Liver (tissue), 9 donors: ENCODE data around the gene SDE2. TPM values are rescaled to one million over a fixed set of nuclear protein-coding genes. Genes with fewer than 3 reads are reported as not detected.
"Not testable (repeated sequence)": the region's sequence is repeated elsewhere in the genome, so short reads cannot be mapped to it uniquely, and the experiment has no call there.

ENCODE experiments used
- DNase-seq: peaks from one replicate; pipeline ENCODE4 v3.0.0-alpha.2; 2017; ENCODE audit warnings: low spot score
- H3K27ac ChIP-seq, 2 donors: one replicate each; pipeline ENCODE4 v1.7.0; 2013; ENCODE audit warnings: inconsistent platforms in 2 of 2, low read length in 2 of 2, control low read depth in 1 of 2, low read depth in 1 of 2, mild to moderate bottlenecking in 1 of 2
- H3K27me3 ChIP-seq, 4 donors: one replicate each; pipeline versions ENCODE4 v1.6.1 to v1.7.0; 2013; ENCODE audit warnings: low read length in 3 of 4, inconsistent platforms in 1 of 4, mild to moderate bottlenecking in 1 of 4, moderate library complexity in 1 of 4; ENCODE audit not compliant: control insufficient read depth in 4 of 4, insufficient read depth in 4 of 4
- H3K36me3 ChIP-seq, 4 donors: one replicate each; pipeline versions ENCODE4 v1.6.1 to v1.7.0; 2013; ENCODE audit warnings: low read length in 3 of 4, mild to moderate bottlenecking in 3 of 4, low read depth in 1 of 4, moderate library complexity in 1 of 4; ENCODE audit not compliant: control insufficient read depth in 4 of 4, insufficient read depth in 3 of 4
- H3K4me1 ChIP-seq, 4 donors: one replicate each; pipeline versions ENCODE4 v1.6.1 to v1.7.0; 2013; ENCODE audit warnings: low read length in 3 of 4, mild to moderate bottlenecking in 3 of 4, moderate library complexity in 1 of 4; ENCODE audit not compliant: control insufficient read depth in 4 of 4, insufficient read depth in 4 of 4
- H3K4me3 ChIP-seq, 3 donors: one replicate each; pipeline versions ENCODE4 v1.6.1 to v1.7.0; 2013; ENCODE audit warnings: low read length in 3 of 3, control low read depth in 1 of 3, low read depth in 1 of 3, mild to moderate bottlenecking in 1 of 3
- H3K9ac ChIP-seq, 2 donors: one replicate each; pipeline ENCODE4 v1.7.0; 2013; ENCODE audit warnings: low read length in 2 of 2, mild to moderate bottlenecking in 2 of 2, moderate library complexity in 2 of 2, control low read depth in 1 of 2, low read depth in 1 of 2
- H3K9me3 ChIP-seq, 4 donors: one replicate each; pipeline versions ENCODE4 v1.6.1 to v1.7.0; 2013; ENCODE audit warnings: low read length in 3 of 4; ENCODE audit not compliant: control insufficient read depth in 4 of 4
- EGR1 ChIP-seq, 2 donors: IDR thresholded peaks; 2 replicates each; pipeline ENCODE4 v1.6.1; 2016 to 2018; ENCODE audit warnings: antibody characterized with exemption in 2 of 2, low read depth in 2 of 2
- FOXA1 ChIP-seq: IDR thresholded peaks from 2 replicates; pipeline ENCODE4 v1.6.1; 2016; ENCODE audit warnings: antibody characterized with exemption
- HNF4A ChIP-seq, 2 donors: conservative IDR thresholded peaks; 2 replicates each; pipeline ENCODE4 v1.6.1; 2016; ENCODE audit warnings: antibody characterized with exemption in 2 of 2, mild to moderate bottlenecking in 2 of 2
- HNF4G ChIP-seq: IDR thresholded peaks from 2 replicates; pipeline ENCODE4 v1.6.1; 2016; ENCODE audit warnings: antibody characterized with exemption
- JUND ChIP-seq, 2 donors: IDR thresholded peaks; 2 replicates each; pipeline ENCODE4 v1.6.1; 2016; ENCODE audit warnings: antibody characterized with exemption in 2 of 2
- MAX ChIP-seq: IDR thresholded peaks from 2 replicates; pipeline ENCODE4 v1.6.1; 2016; ENCODE audit warnings: antibody characterized with exemption
- NR2F2 ChIP-seq: IDR thresholded peaks from 2 replicates; pipeline ENCODE4 v1.6.1; 2016; ENCODE audit warnings: antibody characterized with exemption
- RAD21 ChIP-seq, 2 donors: IDR thresholded peaks; 2 replicates each; pipeline ENCODE4 v1.6.1; 2016; ENCODE audit warnings: antibody characterized with exemption in 2 of 2, mild to moderate bottlenecking in 2 of 2
- RXRA ChIP-seq, 2 donors: IDR thresholded peaks; 2 replicates each; pipeline ENCODE4 v1.6.1; 2017 to 2018; ENCODE audit warnings: antibody characterized with exemption in 2 of 2, mild to moderate bottlenecking in 1 of 2
- SP1 ChIP-seq: IDR thresholded peaks from 2 replicates; pipeline ENCODE4 v1.6.1; 2018; ENCODE audit warnings: antibody characterized with exemption, mild to moderate bottlenecking
- YY1 ChIP-seq: IDR thresholded peaks from 2 replicates; pipeline ENCODE4 v1.6.1; 2016; ENCODE audit warnings: antibody characterized with exemption, mild to moderate bottlenecking
- WGBS: extraction: QIAGEN DNeasy Blood & Tissue Kit; methylation state at CpG from one replicate; pipeline ENCODE4 v1.1.7; 2013; 5-methylcytosine and 5-hydroxymethylcytosine counted together
- polyA plus RNA-seq, 2 donors: library from polyadenylated mRNA; stranded (reverse) in 1 of 2; unstranded in 1 of 2; fragments of 200-250 nt in 1 of 2; fragments of >200 nt in 1 of 2; fragmentation: Nextera tagmentation in 1 of 2; extraction: Ambion mirVana in 1 of 2; gene quantifications; one replicate each; pipeline versions ENCODE4 v1.2.1 to v1.2.3, GENCODE V29; 2013 to 2015
- total RNA-seq, 2 donors: library from RNA; depleted of rRNA; stranded (reverse); fragments of >200 nt; gene quantifications; one replicate each; pipeline ENCODE4 v1.2.3, GENCODE V29; 2014
- TF ChIP-seq, protein P1 (sequence below): fragments of 150-350 bp; IDR thresholded peaks from 2 replicates; pipeline ENCODE4 v1.5.1; 2017; ENCODE audit warnings: improper control_type of control experiment, low read depth, low read length; ENCODE audit not compliant: missing input control
- TF ChIP-seq, protein P2 (sequence below): IDR thresholded peaks from 2 replicates; pipeline ENCODE4 v1.6.1; 2016; ENCODE audit warnings: antibody characterized with exemption
- TF ChIP-seq, protein P3 (sequence below): IDR thresholded peaks from 2 replicates; pipeline ENCODE4 v1.6.1; 2016; ENCODE audit warnings: antibody characterized with exemption
- TF ChIP-seq, protein P4 (sequence below): IDR thresholded peaks from 2 replicates; pipeline ENCODE4 v1.6.1; 2016; ENCODE audit warnings: antibody characterized with exemption, mild to moderate bottlenecking
- donor health status: healthy.
- donor health status: healthy.
- donor health status: healthy.
- donor health status: healthy.
- donor health status: healthy.

The SDE2 gene
- total and polyA plus RNA-seq, 4 donors = 4.7 to 53.7 (median 11.0) TPM

- Histone ChIP-seq H3K9me3 (no peaks in the 10 kb centered on the region), H3K4me3 (no peak overlapping the region), H3K36me3 (peaks cover 0 to 2% (median 0%) of the 10 kb centered on the region in 4 donors), H3K27ac (no peak overlapping the region), H3K9ac (no peak overlapping the region), H3K4me1 (no peaks in the 10 kb centered on the region), H3K27me3 (no peaks in the 10 kb centered on the region)
- DNase-seq = no peak
- no peak for TF ChIP-seq EGR1 (IDR thresholded peaks at IDR 0.05; ENCODE audit: low read depth in 2 of 2)
- no peak for TF ChIP-seq FOXA1
- TF ChIP-seq JUND (IDR thresholded peaks at IDR 0.05) = no peak
- 89% methylated on average over 15 of the region's 15 CpGs for WGBS
Observed at GRCh38 chr1:225972344-225973152, 26.6 kb downstream of the SDE2 start.

DNA sequence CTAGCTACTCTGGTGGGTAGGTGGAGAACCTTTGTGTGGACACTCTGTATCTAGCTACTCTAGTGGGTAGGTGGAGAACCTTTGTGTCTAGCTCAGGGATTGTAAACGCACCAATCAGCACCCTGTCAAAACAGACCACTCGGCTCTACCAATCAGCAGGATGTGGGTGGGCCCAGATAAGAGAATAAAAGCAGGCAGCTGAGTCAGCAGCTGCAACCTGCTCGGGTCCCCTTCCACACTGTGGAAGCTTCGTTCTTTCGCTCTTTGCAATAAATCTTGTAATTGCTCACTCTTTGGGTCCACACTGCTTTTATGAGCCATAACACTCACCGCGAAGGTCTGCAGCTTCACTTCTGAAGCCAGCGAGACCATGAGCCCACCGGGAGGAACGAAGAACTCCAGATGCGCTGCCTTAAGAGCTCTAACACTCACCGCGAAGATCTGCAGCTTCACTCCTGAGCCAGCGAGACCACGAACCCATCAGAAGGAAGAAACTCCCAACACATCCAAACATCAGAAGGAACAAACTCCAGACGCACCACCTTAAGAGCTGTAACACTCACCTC lies 28.5 kb downstream of the SDE2 start:
- H3K27me3 ChIP-seq, H3K4me3 ChIP-seq, H3K27ac ChIP-seq, H3K4me1 ChIP-seq, DNase-seq, H3K9ac ChIP-seq, H3K9me3 ChIP-seq, H3K36me3 ChIP-seq: not testable (repeated sequence)
- 92% methylated on average over 16 of the region's 16 CpGs for WGBS

DNA sequence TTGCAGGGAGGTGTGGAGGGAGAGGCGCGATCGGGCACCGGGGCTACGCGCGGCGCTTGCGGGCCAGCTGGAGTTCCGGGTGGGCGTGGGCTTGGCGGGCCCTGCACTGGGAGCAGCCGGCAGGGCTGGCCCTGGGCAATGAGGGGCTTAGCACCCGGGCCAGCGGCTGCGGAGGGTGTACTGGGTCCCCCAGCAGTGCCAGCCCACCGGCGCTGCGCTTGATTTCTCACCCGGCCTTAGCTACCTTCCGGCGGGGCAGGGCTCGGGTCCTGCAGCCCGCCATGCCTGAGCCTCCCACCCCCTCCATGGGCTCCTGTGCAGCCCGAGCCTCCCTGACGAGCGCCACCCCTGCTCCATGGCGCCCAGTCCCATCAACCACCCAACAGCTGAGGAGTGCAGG lies 29.4 kb downstream of the SDE2 start:
- not testable (repeated sequence) for H3K4me3 ChIP-seq, H3K27me3 ChIP-seq, H3K36me3 ChIP-seq, H3K9me3 ChIP-seq, DNase-seq, H3K4me1 ChIP-seq, H3K9ac ChIP-seq, H3K27ac ChIP-seq
- WGBS = 95% methylated on average over 28 of the region's 28 CpGs

DNA sequence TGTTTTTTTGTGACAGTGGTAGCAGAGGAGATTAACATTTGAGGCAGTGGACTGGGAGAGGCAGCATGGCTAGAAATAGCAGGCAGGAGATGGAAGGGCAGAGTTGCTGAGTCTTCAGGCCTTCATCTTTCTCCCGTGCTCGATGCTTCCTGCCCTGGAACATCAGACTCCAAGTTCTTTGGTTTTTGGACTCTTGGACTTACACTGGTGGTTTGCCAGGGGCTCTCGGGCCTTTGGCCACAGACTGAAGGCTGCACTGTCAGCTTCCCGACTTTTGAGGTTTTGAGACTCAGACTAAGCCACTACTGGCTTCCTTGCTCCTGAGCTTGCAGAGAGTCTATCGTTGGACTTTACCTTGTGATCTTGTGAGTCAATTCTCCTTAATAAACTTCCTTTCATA lies 33.9 kb downstream of the SDE2 start:
- H3K9ac ChIP-seq = no peak overlapping the region
- DNase-seq = no peak
- WGBS = 42% methylated on average over 5 of the region's 5 CpGs
- TF ChIP-seq, protein P1, sequence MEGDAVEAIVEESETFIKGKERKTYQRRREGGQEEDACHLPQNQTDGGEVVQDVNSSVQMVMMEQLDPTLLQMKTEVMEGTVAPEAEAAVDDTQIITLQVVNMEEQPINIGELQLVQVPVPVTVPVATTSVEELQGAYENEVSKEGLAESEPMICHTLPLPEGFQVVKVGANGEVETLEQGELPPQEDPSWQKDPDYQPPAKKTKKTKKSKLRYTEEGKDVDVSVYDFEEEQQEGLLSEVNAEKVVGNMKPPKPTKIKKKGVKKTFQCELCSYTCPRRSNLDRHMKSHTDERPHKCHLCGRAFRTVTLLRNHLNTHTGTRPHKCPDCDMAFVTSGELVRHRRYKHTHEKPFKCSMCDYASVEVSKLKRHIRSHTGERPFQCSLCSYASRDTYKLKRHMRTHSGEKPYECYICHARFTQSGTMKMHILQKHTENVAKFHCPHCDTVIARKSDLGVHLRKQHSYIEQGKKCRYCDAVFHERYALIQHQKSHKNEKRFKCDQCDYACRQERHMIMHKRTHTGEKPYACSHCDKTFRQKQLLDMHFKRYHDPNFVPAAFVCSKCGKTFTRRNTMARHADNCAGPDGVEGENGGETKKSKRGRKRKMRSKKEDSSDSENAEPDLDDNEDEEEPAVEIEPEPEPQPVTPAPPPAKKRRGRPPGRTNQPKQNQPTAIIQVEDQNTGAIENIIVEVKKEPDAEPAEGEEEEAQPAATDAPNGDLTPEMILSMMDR = no peak
- peak; percentile 38 for TF ChIP-seq SP1
- TF ChIP-seq JUND (IDR thresholded peaks at IDR 0.05) = peak in 1 of 2 donors; percentile 17
- TF ChIP-seq FOXA1 = no peak
- TF ChIP-seq, protein P2, sequence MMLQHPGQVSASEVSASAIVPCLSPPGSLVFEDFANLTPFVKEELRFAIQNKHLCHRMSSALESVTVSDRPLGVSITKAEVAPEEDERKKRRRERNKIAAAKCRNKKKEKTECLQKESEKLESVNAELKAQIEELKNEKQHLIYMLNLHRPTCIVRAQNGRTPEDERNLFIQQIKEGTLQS = no peak
- TF ChIP-seq NR2F2 = no peak
- TF ChIP-seq, protein P3, sequence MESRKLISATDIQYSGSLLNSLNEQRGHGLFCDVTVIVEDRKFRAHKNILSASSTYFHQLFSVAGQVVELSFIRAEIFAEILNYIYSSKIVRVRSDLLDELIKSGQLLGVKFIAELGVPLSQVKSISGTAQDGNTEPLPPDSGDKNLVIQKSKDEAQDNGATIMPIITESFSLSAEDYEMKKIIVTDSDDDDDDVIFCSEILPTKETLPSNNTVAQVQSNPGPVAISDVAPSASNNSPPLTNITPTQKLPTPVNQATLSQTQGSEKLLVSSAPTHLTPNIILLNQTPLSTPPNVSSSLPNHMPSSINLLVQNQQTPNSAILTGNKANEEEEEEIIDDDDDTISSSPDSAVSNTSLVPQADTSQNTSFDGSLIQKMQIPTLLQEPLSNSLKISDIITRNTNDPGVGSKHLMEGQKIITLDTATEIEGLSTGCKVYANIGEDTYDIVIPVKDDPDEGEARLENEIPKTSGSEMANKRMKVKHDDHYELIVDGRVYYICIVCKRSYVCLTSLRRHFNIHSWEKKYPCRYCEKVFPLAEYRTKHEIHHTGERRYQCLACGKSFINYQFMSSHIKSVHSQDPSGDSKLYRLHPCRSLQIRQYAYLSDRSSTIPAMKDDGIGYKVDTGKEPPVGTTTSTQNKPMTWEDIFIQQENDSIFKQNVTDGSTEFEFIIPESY = no peak
- TF ChIP-seq RAD21 (IDR thresholded peaks at IDR 0.05) = peak in 1 of 2 donors; percentile 8
- TF ChIP-seq RXRA (IDR thresholded peaks at IDR 0.05) = peak in 1 of 2 donors; percentile 9
- TF ChIP-seq HNF4G = no peak
- no peak for TF ChIP-seq YY1
- no peak for TF ChIP-seq MAX
- TF ChIP-seq, protein P4, sequence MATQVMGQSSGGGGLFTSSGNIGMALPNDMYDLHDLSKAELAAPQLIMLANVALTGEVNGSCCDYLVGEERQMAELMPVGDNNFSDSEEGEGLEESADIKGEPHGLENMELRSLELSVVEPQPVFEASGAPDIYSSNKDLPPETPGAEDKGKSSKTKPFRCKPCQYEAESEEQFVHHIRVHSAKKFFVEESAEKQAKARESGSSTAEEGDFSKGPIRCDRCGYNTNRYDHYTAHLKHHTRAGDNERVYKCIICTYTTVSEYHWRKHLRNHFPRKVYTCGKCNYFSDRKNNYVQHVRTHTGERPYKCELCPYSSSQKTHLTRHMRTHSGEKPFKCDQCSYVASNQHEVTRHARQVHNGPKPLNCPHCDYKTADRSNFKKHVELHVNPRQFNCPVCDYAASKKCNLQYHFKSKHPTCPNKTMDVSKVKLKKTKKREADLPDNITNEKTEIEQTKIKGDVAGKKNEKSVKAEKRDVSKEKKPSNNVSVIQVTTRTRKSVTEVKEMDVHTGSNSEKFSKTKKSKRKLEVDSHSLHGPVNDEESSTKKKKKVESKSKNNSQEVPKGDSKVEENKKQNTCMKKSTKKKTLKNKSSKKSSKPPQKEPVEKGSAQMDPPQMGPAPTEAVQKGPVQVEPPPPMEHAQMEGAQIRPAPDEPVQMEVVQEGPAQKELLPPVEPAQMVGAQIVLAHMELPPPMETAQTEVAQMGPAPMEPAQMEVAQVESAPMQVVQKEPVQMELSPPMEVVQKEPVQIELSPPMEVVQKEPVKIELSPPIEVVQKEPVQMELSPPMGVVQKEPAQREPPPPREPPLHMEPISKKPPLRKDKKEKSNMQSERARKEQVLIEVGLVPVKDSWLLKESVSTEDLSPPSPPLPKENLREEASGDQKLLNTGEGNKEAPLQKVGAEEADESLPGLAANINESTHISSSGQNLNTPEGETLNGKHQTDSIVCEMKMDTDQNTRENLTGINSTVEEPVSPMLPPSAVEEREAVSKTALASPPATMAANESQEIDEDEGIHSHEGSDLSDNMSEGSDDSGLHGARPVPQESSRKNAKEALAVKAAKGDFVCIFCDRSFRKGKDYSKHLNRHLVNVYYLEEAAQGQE = no peak
- TF ChIP-seq HNF4A (conservative IDR thresholded peaks at IDR 0.05) = peak; percentile 86 to 89

More for the DNA sequence above, 33.9 kb downstream of the SDE2 start:
- Histone ChIP-seq H3K36me3 (no peaks in the 10 kb centered on the region), H3K27ac (peak overlapping the region in 1 of 2 donors; percentile 20), H3K9me3 (no peaks in the 10 kb centered on the region), H3K27me3 (no peaks in the 10 kb centered on the region), H3K4me3 (no peak overlapping the region), H3K4me1 (peaks cover 3 to 9% (median 6%) of the 10 kb centered on the region in 4 donors)
